Fibroblast of the aortic adventitia (primary cell): ENCODE data around the gene MAP1LC3B2. TPM values are rescaled to one million over a fixed set of nuclear protein-coding genes. Genes with fewer than 3 reads are reported as not detected.
A peak's percentile ranks its signal among the peaks of the same experiment; 100 is the strongest.

ENCODE experiments used
- DNase-seq: peaks from one replicate; pipeline ENCODE4 v3.0.0-alpha.2; 2010; ENCODE audit warnings: low read depth
- H3K4me3 ChIP-seq: 2 replicates; pipeline ENCODE4 v1.5.1; 2011; ENCODE audit warnings: low read depth, mild to moderate bottlenecking, control low read depth, low read length, moderate library complexity
- CTCF ChIP-seq: IDR thresholded peaks from 2 replicates; pipeline ENCODE4 v1.5.1; 2011; ENCODE audit warnings: mild to moderate bottlenecking, low read length, control low read depth, inconsistent platforms; ENCODE audit not compliant: insufficient read depth
- total RNA-seq: library from RNA; depleted of rRNA; stranded (reverse); fragments of >200 nt; gene quantifications from 2 replicates; pipeline ENCODE4 v1.2.3, GENCODE V29; 2012; ENCODE audit warnings: low replicate concordance

Gene MAP1LC3B2
- total RNA-seq, 1 donor = not detected

DNA sequence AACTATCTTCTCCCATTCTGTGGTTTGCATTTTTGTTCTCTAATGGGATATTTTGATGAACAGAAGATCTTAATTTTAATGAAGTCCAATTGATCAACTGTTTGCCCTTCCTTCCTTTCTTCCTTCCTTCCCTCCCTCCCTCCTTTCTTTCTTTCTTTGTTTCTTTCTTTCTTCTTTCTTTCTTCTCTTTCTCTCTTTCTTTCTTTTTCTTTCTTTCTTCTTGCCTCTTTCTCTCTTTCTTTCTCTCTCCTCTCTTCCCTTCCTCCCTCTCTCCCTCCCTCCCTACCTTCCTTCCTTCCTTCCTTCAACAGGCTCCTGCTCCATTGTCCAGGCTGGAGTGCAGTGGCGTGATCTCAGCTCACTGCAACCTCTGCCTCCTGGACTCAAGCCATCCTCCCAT is 18.9 kb downstream of the MAP1LC3B2 start:
- TF ChIP-seq CTCF = no peak
- H3K4me3 ChIP-seq = no peak overlapping the region
- DNase-seq = no peak

- no peak for TF ChIP-seq CTCF
- DNase-seq = peak; percentile 95
Measured at GRCh38 chr12:116582610-116583009, 23.4 kb downstream of the MAP1LC3B2 start.

DNA sequence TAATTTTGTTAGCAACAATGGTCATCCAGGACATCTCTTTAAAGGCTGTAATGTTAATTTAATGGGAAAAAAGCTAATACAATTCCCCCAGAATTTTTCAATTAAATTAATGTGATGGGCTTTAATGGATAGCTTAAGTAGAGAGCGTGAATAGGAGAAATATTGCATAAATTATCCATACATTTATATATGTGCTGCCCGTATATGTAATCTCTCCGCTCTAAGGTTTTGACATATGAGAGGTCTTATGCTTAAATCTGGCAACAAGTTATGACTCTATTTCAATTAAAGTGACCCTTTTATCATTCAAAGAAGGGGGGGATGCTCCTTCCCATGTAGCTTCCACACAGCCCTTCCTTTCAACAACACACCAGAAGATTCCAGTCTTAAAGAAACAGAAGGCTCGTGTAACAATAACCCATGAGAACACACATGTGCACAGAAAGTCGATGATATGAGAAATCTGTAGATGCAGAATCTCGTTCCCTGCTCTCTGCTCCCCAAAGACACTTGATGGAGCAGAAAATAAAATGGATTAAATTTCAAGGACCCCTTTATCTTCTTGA is 24.0 kb downstream of the MAP1LC3B2 start:
- DNase-seq = no peak
- TF ChIP-seq CTCF = no peak

More at GRCh38 chr12:116582610-116583009, 23.4 kb downstream of the MAP1LC3B2 start:
- no peak overlapping the region for H3K4me3 ChIP-seq

DNA sequence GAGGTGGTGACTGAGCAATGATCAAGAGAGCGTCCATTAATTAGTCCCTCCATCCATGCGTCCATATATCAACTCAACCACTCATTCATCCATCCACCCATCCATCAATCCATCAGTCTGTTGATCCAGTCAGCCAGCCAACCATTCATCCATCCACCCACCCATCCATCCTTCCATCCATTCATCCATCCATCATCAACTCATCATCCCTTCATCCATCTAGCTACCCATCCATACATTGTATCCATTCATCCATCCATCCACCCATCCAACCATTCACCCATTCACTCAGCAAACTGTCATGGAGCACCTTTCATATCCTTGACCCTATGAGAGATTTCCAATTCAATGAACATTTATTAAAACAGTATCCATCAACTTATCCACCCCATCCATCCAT is 28.1 kb downstream of the MAP1LC3B2 start:
- no peak overlapping the region for H3K4me3 ChIP-seq
- no peak for DNase-seq
- no peak for TF ChIP-seq CTCF

More for the DNA sequence above, 24.0 kb downstream of the MAP1LC3B2 start:
- H3K4me3 ChIP-seq = no peak overlapping the region

GRCh38 chr12:116588390-116589028 is 29.3 kb downstream of the MAP1LC3B2 start:
- TF ChIP-seq CTCF = no peak

GRCh38 chr12:116589581-116589980 is 30.4 kb downstream of the MAP1LC3B2 start:
- TF ChIP-seq CTCF = no peak
- DNase-seq = no peak
- no peak overlapping the region for H3K4me3 ChIP-seq

More at GRCh38 chr12:116588390-116589028, 29.3 kb downstream of the MAP1LC3B2 start:
- H3K4me3 ChIP-seq = no peak overlapping the region
- no peak for DNase-seq
